ENCODE results near the gene TADA2B. TPM values are rescaled to one million over a fixed set of nuclear protein-coding genes. Genes with fewer than 3 reads are reported as not detected.

The TADA2B gene
- total RNA-seq, 1 experiment from 2014 or later = 14.3 TPM

- CTCF ChIA-PET = interaction anchor here (0.8 to 3.4 kb wide), 4 partner anchors 12 to 80 kb away, joined by 3 to 25 read pairs (median 8); partner anchors contain the start of genes GRPEL1 and TADA2B
- TF ChIP-seq GRHL2 (CRISPR knock-in tag; IDR thresholded peaks at IDR 0.05; ENCODE audit: insufficient replicate concordance, severe bottlenecking) = no peak
- ATAC-seq (no peak), DNase-seq (ENCODE audit: low spot score) (no peak)
- H3K36me3 Mint-ChIP-seq = peaks cover 24% of the 10 kb centered on the region
- H3K27ac Mint-ChIP-seq = peak overlapping the region; percentile 81
- no peaks in the 10 kb centered on the region for H3K9me3 Mint-ChIP-seq
- no peak overlapping the region for H3K4me3 Mint-ChIP-seq
- POLR2A ChIA-PET = no interaction called here
- no peaks in the 10 kb centered on the region for H3K27me3 Mint-ChIP-seq (ENCODE audit: low read depth)
- peaks cover 4% of the 10 kb centered on the region for H3K4me1 Mint-ChIP-seq
Observed at GRCh38 chr4:7054106-7054880, 11.1 kb downstream of the TADA2B start.

GRCh38 chr4:7055111-7055989 is 12.2 kb downstream of the TADA2B start:
- ChIA-PET CTCF (interaction anchor here (0.8 to 3.4 kb wide), 4 partner anchors 12 to 81 kb away, joined by 3 to 25 read pairs (median 8); partner anchors contain the start of genes GRPEL1 and TADA2B), POLR2A (interaction anchor here (1.0 kb wide), 1 partner anchor 12 kb away, joined by 3 read pairs; the partner anchor contains the start of gene TADA2B)
- H3K27me3 Mint-ChIP-seq (ENCODE audit: low read depth) = no peaks in the 10 kb centered on the region
- ATAC-seq (no peak), DNase-seq (ENCODE audit: low spot score) (no peak)
- no peak overlapping the region for H3K27ac Mint-ChIP-seq
- peaks cover 4% of the 10 kb centered on the region for H3K4me1 Mint-ChIP-seq
- no peaks in the 10 kb centered on the region for H3K9me3 Mint-ChIP-seq
- peaks cover 32% of the 10 kb centered on the region for H3K36me3 Mint-ChIP-seq
- no peak overlapping the region for H3K4me3 Mint-ChIP-seq
- TF ChIP-seq MAX (CRISPR knock-in tag; IDR thresholded peaks at IDR 0.05) = no peak
- no peak for TF ChIP-seq PREB (CRISPR knock-in tag; IDR thresholded peaks at IDR 0.05; ENCODE audit: borderline replicate concordance)
- TF ChIP-seq, protein P1, sequence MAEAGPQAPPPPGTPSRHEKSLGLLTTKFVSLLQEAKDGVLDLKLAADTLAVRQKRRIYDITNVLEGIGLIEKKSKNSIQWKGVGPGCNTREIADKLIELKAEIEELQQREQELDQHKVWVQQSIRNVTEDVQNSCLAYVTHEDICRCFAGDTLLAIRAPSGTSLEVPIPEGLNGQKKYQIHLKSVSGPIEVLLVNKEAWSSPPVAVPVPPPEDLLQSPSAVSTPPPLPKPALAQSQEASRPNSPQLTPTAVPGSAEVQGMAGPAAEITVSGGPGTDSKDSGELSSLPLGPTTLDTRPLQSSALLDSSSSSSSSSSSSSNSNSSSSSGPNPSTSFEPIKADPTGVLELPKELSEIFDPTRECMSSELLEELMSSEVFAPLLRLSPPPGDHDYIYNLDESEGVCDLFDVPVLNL (CRISPR knock-in tag; IDR thresholded peaks at IDR 0.05; ENCODE audit: borderline replicate concordance, low read depth) = no peak
- TF ChIP-seq, protein P2, sequence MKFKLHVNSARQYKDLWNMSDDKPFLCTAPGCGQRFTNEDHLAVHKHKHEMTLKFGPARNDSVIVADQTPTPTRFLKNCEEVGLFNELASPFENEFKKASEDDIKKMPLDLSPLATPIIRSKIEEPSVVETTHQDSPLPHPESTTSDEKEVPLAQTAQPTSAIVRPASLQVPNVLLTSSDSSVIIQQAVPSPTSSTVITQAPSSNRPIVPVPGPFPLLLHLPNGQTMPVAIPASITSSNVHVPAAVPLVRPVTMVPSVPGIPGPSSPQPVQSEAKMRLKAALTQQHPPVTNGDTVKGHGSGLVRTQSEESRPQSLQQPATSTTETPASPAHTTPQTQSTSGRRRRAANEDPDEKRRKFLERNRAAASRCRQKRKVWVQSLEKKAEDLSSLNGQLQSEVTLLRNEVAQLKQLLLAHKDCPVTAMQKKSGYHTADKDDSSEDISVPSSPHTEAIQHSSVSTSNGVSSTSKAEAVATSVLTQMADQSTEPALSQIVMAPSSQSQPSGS (CRISPR knock-in tag; IDR thresholded peaks at IDR 0.05; ENCODE audit: borderline replicate concordance, low read depth) = no peak
- TF ChIP-seq NFYB (CRISPR knock-in tag; conservative IDR thresholded peaks at IDR 0.05; ENCODE audit: low read depth) = no peak
- TF ChIP-seq PRRX2 (CRISPR knock-in tag; IDR thresholded peaks at IDR 0.05) = no peak
- no peak for TF ChIP-seq TP53 (CRISPR knock-in tag; IDR thresholded peaks at IDR 0.05)
- no peak for TF ChIP-seq ATF1 (CRISPR knock-in tag; IDR thresholded peaks at IDR 0.05)
- TF ChIP-seq NR1H2 (CRISPR knock-in tag; IDR thresholded peaks at IDR 0.05) = no peak
- TF ChIP-seq STAT6 (CRISPR knock-in tag; conservative IDR thresholded peaks at IDR 0.05; ENCODE audit: low read depth) = no peak
- no peak for TF ChIP-seq CREM (CRISPR knock-in tag; IDR thresholded peaks at IDR 0.05)
- no peak for TF ChIP-seq FOXJ3 (CRISPR knock-in tag; IDR thresholded peaks at IDR 0.05; ENCODE audit: borderline replicate concordance)
- no peak for TF ChIP-seq AFF4 (CRISPR knock-in tag; IDR thresholded peaks at IDR 0.05; ENCODE audit: borderline replicate concordance)
- TF ChIP-seq, protein P3, sequence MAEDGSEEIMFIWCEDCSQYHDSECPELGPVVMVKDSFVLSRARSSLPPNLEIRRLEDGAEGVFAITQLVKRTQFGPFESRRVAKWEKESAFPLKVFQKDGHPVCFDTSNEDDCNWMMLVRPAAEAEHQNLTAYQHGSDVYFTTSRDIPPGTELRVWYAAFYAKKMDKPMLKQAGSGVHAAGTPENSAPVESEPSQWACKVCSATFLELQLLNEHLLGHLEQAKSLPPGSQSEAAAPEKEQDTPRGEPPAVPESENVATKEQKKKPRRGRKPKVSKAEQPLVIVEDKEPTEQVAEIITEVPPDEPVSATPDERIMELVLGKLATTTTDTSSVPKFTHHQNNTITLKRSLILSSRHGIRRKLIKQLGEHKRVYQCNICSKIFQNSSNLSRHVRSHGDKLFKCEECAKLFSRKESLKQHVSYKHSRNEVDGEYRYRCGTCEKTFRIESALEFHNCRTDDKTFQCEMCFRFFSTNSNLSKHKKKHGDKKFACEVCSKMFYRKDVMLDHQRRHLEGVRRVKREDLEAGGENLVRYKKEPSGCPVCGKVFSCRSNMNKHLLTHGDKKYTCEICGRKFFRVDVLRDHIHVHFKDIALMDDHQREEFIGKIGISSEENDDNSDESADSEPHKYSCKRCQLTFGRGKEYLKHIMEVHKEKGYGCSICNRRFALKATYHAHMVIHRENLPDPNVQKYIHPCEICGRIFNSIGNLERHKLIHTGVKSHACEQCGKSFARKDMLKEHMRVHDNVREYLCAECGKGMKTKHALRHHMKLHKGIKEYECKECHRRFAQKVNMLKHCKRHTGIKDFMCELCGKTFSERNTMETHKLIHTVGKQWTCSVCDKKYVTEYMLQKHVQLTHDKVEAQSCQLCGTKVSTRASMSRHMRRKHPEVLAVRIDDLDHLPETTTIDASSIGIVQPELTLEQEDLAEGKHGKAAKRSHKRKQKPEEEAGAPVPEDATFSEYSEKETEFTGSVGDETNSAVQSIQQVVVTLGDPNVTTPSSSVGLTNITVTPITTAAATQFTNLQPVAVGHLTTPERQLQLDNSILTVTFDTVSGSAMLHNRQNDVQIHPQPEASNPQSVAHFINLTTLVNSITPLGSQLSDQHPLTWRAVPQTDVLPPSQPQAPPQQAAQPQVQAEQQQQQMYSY (CRISPR knock-in tag; IDR thresholded peaks at IDR 0.05) = no peak

Data from WTC11 (cell line).